ENCODE data around the gene NUDT4.
A peak's percentile ranks its signal among the peaks of the same experiment; 100 is the strongest.
"Not testable (repeated sequence)": the region's sequence is repeated elsewhere in the genome, so short reads cannot be mapped to it uniquely, and the experiment has no call there.

The NUDT4 gene

DNA sequence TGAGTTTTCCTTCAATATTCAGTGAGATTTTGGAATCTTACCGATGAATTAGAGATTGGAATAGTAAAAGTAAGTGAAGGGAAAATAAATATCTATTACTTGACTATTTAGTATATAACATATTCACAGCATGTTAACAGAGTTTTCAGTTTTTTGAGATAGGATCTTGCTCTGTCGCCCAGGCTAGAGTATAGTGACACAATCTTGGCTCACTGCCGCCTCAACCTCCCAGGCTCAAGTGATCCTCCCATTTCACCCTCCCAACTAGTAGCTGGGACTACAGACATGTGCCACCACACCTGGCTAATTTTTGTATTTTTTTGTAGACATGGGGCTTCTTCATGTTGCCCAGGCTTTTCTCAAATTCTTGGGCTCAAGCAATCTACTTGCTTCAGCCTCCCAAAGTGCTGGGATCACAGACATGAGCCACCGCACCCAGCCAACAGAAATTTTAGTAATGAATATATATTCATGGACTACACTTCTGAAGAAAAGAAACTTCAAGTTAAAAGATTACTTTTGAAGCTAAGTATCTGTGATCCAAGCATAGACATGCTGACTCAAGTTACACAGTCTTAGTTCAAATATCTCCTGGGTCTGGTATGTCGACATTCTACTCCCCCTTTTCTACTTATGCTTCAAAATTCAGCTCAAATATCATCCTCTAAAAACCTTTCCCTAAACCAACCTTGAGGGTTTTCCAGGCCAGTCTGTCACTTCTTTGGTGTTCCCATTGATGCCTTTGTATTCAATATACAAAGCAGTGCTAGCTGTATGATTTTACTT, 50.2 kb downstream of the NUDT4 start:
- no peak for DNase-seq

DNA sequence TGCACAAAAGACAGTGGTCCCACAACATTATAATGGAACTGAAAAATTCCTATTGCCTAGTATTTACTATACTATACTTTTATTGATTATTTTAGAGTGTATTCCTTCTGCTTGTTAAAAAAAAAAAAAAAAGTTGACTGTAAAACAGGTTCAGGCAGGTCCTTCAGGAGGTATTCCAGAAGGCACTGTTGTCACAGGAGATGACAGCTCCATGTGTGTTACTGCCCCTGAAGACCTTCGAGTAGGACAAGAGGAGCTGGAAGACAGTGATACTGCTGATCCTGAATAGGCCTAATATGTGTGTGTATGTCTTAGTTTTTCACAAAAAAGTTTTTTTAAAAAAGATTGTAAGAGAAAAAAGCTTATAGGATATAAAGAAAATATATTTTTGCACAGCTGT, 51.7 kb downstream of the NUDT4 start:
- no peak for DNase-seq

DNA sequence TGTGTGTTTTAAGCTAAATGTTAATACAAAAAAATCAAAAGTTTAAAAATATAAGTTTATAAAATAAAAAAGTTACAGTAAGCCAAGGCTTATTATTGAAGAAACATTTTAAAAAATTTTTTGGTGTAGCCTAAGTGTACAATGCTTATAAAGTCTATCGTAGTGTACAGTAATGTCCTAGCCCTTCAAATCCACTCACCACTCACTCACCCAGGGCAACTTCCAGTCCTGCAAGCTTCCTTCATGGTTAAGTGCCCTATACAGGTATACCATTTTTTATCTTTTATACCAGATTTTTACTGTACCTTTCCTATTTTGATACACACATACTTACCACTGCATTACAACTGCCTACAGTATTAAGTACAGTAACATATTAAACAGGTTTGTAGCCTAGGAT, 52.1 kb downstream of the NUDT4 start:
- DNase-seq: no peak

DNA sequence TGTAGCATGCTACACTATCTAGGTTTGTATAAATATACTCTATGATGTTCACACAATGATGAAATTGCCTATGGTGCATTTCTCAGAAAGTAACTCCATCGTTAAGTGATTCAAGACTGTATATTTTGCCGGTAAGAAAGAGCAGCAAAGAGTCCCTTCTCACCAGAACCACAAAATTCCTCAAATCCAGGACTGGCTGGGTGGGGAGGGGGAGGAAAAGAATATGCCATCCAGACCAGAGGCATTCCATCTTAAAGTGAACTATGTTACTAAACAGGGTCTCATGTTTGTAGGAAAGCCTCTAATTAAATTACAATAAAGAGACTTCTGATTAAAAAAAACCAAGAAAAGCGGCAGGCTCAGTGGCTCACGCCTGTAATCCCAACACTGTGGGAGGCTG, 52.6 kb downstream of the NUDT4 start:
- no peak for DNase-seq

DNA sequence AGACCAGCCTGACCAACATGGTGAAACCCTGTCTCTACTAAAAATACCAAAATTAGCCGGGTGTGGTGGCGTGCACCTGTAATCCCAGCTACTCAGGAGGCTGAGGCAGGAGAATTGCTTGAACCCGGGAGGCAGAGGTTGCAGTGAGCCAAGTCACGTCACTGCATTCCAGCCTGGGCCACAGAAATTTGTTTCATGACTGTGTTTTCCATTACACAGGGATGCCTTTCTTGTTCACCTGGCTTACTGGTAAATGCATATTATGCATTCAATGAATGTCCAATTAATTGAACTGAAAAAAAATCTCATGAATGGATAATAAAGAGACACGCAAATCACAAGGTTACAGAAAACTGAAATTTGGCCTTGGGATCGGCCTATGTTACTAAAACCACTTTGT, 54.3 kb downstream of the NUDT4 start:
- DNase-seq: not testable (repeated sequence)

DNA sequence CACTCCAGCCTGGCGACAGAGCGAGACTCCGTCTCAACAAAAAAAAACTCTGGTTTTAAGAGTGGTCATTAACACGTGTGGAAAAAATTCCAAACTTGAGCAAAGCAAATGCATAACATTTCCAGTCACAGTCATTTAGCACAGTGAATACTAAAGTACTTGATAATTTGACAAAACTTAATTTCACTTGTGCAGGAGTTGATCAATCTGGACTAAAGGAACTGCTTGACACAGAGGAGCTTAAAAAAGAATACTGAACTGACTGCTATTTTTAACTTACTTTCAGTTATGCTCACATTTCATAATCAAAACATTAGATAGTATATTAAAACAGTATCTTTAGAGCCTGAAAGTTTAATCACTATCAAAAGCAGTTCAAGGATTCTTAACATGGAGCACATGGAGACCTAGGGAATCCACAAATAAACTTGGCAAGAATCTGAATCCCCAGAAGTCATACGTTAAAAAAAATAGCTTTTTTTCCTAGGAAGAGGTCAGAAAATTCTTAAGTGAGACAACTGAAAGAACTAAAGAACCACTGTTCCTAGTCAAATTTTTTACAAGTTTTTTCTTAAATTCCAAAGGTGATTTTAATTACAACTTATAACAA, 56.6 kb downstream of the NUDT4 start:
- no peak for DNase-seq

DNA sequence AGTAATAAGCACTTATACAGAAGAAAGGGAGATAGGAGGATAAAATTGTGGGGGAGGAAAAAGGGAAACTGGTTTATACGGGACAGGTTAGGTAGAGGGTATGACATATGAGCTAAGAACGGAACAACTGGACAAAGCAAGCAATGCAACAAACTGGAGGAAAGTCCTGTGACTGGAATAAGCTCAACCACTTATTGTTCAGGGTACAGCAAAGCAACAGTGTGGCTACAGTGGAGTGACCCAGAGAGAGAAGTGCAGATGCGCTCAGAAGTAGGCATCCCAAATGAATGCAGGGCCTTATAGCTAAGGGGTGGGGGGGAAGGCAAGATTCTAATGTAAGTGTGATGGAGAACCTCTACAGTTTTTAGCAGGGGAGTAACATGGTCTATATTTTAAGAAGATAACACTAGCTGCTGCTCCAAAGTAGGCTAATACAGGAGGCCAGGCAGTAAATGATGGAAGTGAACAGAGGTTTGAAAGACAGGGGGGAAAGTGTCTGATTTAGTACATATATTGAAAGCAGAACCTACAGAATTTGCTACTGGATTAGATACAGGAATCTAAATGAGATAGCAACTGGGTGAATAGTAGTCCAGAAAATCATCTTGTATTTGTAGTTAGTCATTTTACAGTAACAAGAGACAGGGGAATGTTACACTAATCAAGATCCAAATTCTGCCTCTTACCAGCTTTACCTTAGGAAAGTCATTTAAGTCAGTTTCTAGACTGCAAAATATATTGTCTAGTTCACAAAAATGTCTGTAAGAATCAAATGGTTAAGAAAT, 60.7 kb downstream of the NUDT4 start:
- DNase-seq: no peak

DNA sequence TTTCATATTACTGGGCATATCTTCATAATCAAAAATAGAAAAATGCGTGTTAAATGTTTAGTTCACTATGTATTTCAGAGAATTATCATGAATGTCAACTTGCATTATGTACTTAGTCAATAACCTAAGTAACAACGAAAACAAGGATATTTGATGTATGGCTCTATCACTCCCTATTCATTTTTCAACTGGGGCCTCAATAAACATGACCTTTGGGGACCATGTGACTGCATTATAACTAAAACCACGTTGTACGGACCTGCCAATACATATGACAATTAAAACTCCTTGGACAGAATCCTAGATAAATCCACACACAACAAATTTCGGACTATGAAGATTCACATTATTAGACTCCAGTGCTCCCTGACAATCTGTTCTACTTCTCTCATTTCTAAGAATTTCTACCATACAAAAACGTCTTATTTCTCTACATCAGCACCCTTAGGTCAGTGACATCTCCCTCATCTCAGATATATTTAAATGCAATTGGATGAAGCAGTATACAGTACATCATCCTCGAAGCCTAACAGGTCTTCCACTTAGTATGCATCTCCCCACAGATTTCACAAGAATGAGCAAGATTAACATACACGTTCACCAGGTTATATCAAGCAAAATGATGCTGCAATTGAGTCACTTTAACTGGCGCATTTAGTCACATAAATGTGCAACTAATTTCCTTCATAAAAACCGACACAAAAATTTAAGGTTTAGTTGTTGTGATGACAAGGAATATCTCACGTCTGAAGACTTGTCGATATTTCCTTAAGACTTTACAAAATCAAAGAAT, 62.5 kb downstream of the NUDT4 start:
- DNase-seq: no peak

DNA sequence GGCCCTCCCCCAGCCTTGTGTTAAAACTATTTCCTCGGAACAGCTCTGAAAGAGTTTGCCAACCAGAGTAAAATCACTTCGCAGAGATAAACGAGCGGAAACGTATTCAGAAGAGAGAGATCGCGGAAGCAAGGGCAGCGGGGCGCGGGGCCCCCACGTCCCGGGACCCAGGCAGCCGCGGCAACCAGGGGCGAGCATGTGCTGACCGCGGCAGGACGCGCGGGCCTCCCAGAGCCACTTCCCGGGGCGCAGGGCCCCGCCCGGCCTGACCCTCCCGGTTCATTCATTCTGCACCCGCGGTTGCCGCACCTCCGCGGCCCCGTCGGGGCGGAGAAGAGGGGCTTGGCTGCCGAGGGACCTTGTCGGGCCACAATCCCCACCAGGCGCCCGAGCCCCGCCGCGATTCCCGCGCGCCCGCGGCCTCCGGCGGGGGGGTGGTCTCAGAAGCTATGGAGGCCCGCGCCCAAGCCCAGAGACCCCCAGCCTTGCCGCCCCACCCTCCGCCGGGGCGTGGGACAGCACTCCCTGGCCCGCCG, 63.4 kb downstream of the NUDT4 start:
- DNase-seq: peak; percentile 78

DNA sequence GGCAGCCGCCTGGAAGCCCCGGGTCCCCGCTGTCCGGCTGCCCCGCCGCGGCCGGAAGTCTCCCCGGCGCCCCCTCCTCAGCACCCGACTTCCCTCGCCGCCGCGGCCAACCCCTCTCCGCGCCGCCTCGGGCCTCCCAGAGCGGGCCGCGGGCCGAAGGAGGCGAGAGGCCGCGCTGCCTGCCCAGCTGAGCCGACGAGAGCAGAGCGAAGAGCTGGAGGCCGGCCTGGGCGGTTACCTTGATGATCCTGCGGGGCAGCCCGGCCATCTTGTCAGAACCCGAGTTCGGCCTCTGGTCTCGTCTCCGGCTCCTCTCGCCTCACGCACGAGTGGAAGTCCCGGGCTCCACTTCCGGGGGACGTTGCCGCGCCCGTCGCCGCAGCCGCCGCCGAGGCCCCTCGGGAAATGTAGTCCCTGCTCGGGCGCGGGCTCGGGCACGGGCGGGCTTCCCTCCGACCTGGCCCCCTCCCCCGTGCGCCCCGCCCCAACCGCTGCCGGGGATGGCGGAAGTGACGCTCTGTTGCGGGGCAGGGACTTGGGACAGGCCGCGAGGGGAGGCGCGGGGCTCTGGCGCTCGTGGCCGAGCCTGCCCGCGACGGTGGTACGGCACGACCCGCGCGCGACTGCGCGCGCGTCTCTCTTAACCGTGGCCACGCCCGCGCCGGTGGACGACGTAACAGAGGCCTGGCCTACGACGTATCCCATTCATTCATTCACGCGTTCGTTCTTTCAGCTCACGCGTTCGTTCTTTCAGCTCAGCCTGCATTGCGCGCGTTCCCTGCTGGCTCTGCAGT, 64.1 kb downstream of the NUDT4 start, which contains the start of gene UBE2N:
Gene UBE2N, minus strand, starts transcription at position 331 of the 794 bp plus-strand sequence. Its CDS starts 63 bp downstream, at position 268.
- peak; percentile 96 for DNase-seq

DNA sequence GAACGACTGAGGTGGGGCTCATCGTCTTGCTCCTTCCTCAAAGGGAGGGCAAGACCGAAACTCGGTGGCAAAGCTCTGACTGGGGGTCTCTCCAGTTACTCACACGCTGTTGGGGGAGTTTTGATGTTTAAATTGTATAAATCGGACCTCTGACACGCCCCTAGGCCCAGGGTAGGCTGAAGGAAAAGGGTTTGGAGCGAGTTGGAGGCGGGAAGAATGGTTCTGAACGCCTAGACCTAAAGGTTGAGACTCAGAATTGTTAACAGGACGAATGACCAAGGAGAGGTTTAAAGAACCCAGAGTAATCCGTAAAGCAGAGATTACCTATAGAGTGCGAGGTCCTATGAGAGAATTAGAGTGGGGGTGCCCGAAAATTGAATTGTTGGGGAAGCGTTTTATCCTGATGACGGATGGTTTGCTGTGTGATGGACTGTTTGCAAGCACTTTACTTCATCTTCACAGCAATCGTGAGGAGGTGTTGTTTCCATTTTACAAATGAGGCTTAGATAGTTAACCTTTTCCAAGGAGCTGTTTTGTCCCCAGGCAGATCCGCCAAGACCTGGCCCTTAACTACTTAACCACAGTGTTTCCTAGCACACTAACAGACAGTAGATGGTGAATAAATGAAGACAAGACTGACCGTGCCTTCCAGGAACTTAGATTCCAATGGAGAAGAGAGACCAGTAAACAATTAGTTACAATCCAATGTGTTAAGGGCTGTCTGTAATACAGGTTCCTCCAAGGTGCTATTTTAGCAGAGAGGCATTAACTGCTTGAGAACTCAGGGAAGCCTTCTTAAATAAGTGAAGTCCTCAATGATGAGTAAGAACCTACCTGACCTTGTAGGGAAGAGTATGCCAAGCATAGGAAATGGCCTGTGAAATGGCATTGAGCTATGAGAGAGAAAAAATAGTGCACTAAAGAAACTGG, 65.0 kb downstream of the NUDT4 start:
- DNase-seq: no peak

DNA sequence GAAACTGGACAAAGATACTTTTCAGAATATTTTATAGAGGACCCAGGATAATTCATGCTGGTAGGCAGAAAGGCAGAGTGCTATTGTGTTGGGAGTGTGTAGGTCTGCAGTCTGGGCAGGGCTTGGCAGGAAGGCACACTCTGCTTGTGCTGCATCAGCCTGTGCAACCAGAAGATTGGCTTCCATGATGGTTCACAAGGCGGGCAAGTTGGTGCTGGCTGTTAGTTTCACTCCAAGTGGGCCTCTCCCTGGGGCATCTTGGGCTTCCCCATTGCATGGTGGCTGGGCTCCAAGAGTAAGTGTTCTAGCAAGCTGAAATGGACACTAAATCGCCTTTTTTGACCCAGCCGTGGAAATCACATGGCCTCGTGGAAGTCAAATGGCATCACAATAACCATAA, 65.9 kb downstream of the NUDT4 start:
- DNase-seq: no peak

DNA sequence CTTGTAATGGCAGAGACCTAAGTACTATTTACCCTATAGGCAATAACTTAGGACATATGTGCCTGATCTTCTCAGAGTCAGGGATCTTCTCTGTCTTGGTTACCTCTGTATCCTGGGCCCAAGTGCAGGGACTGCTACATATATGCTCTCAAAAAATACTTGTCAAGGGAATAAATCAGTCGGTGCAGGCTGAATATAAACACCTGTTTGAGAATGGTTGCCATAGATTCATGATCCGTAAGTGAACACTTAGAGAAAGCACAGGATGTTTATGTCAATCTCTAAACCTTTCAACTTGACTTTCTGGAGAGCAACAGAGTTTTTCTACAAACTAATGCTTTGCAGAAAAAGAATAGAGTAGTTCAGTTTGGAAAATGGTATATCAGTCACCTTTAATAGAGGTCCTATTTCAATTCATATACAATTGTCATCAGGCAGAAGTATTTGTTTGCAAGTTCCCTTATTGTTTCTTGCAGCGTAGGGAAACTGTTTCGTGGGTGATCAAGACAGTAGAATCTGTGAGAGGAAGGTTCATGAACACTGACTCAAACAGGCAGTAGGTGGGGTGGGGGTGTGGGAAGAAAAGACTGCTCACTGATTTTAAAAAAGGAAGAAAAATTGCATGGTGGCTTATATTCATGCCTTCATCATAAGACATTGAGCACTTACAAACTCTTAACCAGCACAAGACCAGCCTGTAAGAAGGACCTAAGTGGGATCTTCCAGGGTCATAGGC, 70.0 kb downstream of the NUDT4 start:
- no peak for DNase-seq

DNA sequence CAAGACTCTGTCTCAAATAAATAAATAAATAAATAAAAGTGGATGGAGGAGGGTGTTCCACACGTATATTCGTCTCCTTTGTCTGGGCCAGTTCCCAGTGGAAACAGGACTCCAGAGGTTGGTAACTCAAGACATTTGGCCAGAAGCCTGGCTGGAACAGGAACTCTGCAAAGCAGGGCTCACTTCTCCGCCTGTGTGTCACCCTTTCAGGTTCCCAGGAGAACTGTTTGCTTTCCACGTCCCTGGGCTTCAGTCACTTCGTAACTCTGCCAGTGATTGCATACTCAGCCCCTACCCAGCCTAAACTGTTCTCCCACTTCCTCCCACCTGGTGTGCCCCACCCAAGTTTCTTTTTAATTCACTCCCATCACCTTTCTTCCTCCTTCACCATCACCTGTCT, 71.1 kb downstream of the NUDT4 start:
- no peak for DNase-seq

DNA sequence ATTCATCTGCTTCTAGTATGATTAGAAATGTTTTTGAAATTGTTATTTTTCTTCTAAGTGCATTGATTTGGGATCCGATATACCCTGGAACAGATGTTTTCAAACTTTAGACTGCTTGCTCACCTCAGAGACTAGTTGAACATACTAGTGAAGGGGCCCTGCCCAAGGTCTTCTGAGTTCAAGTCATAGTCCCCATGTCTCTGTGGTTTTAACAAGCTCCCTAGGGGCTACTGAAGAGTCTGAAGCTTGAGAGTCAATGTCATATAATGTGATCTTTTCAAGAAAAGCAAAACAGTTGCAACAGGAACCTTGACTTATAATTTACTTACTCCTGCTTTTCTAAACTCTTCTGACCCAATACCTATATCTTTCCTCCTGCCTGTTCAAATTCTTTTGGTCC, 71.6 kb downstream of the NUDT4 start:
- DNase-seq: no peak

DNA sequence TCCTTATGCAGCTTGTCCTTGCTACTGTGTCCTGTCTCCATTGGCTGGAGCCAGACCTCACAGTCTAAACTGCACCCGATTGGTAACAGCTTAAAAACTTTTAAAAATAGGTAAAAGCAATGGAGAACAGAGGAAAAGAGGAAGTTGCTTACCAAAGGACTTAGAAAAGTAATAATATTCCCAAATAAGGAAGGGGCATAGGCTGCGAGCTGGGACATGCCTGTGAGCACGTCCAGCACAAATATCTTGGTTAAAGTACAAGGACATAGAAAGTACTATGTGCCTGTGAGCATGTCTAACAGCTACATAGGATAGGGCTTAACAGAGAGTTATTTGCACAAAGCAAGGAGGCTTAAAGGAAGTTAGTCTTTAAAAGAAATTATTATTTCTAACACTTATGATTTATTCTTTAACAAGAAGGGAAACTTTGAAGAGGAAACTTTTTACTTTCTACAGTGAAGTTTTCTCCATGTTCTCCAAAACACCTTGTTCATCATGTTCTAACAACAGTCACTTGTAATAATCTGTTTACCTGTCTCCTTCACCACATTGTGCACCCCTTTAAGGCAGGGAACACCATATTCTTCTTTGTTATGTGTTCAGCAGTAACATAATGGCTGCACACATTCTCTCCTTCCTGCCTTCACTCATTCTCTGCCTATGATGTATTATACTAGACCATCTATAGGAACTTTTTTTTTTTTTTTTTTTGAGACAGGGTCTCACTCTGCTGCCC, 73.9 kb downstream of the NUDT4 start:
- DNase-seq: no peak

DNA sequence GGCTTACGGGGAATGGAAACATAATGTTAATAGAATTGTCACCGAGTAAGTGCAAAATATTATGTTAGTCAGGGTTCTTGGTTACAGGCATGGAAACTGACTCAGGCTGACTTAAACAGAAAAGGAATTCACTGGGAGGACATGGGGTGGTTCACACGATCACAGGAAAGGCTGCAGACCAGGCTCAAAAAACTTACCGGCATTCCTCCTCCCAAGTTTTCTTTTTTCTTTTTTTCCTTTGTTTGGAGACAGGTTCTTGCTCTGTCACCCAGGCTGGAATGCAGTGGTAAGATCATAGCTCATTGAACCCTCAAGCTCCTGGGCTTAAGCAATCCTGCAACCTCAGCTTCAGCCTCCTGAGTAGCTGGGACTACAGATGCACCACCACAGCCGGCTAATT, 75.9 kb downstream of the NUDT4 start:
- no peak for DNase-seq

DNA sequence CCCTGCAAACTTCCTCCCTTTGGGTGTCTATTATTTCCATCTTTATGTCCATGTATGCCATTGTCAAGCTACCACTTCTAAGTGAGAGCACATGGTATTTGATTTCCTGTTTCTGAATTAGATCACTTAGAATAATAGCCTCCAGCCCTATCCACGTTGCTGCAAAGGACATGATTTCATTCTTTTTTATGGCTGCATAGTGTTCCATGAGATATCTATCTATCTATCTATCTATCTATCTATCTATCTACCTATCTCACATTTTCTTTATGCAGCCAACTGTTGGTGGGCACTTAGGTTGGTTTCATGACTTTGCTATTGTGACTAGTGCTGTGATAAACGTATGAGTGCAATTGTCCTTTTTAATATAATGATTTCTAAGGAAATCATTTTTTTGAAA, 78.4 kb downstream of the NUDT4 start:
- no peak for DNase-seq
